IMR-90 (cell line): Measurements from ENCODE around the gene C1orf141. TPM values are rescaled to one million over a fixed set of nuclear protein-coding genes. Genes with fewer than 3 reads are reported as not detected.
A peak's percentile ranks its signal among the peaks of the same experiment; 100 is the strongest.

ENCODE experiments used
- ATAC-seq: fragments of 200-7000 bp; cut with Tn5 transposase; 2 replicates; pipeline ENCODE4 v1.9.1; 2020; ENCODE audit warnings: low read depth, mild to moderate bottlenecking, moderate library complexity
- BruUV-seq: library from RNA; stranded (reverse); fragments of 400-500 nt; replicated peaks from 2 replicates; lab custom pipeline; 2021; lab: Mats Ljungman, UMichigan
- CTCF ChIA-PET: fragments of 300-600 bp; formaldehyde crosslinking; extraction: SDS; loops from one replicate; lab custom pipeline; 2021; ENCODE audit warnings: antibody characterized with exemption; lab: Yijun Ruan, JAX
- POLR2A ChIA-PET: fragments of 300-600 bp; sonication (Branson Sonifier 250); formaldehyde crosslinking; loops from one replicate; lab custom pipeline; 2022; ENCODE audit warnings: antibody characterized with exemption; ENCODE audit not compliant: unreplicated experiment; lab: Charles Lee
- DNase-seq: peaks from one replicate; pipeline ENCODE4 v3.0.0; 2013
- H2AFZ ChIP-seq: replicated peaks from 2 replicates; pipeline ENCODE3; 2013; ENCODE audit warnings: low read length, mild to moderate bottlenecking; ENCODE audit not compliant: poor library complexity
- H2AK5ac ChIP-seq: 2 replicates; pipeline ENCODE4 v1.6.1; 2013; ENCODE audit warnings: low read depth, low read length, inconsistent platforms
- H2AK9ac ChIP-seq: replicated peaks from 2 replicates; pipeline ENCODE3; 2013; ENCODE audit warnings: mild to moderate bottlenecking, low read depth, low read length, moderate library complexity; ENCODE audit not compliant: poor library complexity
- H2BK120ac ChIP-seq: 2 replicates; pipeline ENCODE4 v1.6.1; 2013; ENCODE audit warnings: low read depth, low read length, inconsistent platforms
- H2BK15ac ChIP-seq: 3 replicates; pipeline ENCODE4 v1.6.1; 2013; ENCODE audit warnings: low read depth, low read length, inconsistent platforms
- H2BK20ac ChIP-seq: 2 replicates; pipeline ENCODE4 v1.6.1; 2013; ENCODE audit warnings: low read depth, mild to moderate bottlenecking, inconsistent platforms, low read length, moderate library complexity
- H2BK5ac ChIP-seq: 2 replicates; pipeline ENCODE4 v1.6.1; 2013; ENCODE audit warnings: mild to moderate bottlenecking, low read depth, low read length, inconsistent platforms; ENCODE audit not compliant: poor library complexity, severe bottlenecking
- H3K14ac ChIP-seq: replicated peaks from 2 replicates; pipeline ENCODE4 v1.6.1; 2013; ENCODE audit warnings: low read depth, low read length, inconsistent platforms
- H3K18ac ChIP-seq: 2 replicates; pipeline ENCODE4 v1.6.1; 2013; ENCODE audit warnings: low read depth, low read length, control low read depth
- H3K23ac ChIP-seq: 2 replicates; pipeline ENCODE4 v1.6.1; 2013; ENCODE audit warnings: low read depth, low read length, inconsistent platforms
- H3K27ac ChIP-seq: 2 replicates; pipeline ENCODE4 v1.5.1; 2013; ENCODE audit warnings: mild to moderate bottlenecking, control low read depth, low read length; ENCODE audit not compliant: insufficient read depth
- H3K27me3 ChIP-seq: 2 replicates; pipeline ENCODE4 v1.6.1; 2013; ENCODE audit warnings: low read length; ENCODE audit not compliant: control insufficient read depth, insufficient read depth
- H3K36me3 ChIP-seq: 2 replicates; pipeline ENCODE4 v1.6.1; 2013; ENCODE audit warnings: low read length, mixed read lengths; ENCODE audit not compliant: control insufficient read depth, insufficient read depth
- H3K4ac ChIP-seq: 2 replicates; pipeline ENCODE4 v1.6.1; 2013; ENCODE audit warnings: low read depth, low read length, inconsistent platforms
- H3K4me1 ChIP-seq: 2 replicates; pipeline ENCODE4 v1.6.1; 2013; ENCODE audit warnings: low read length, mixed read lengths; ENCODE audit not compliant: control insufficient read depth, insufficient read depth
- H3K4me2 ChIP-seq: 2 replicates; pipeline ENCODE4 v1.6.1; 2013; ENCODE audit warnings: low read depth, mild to moderate bottlenecking, control low read depth, low read length, moderate library complexity
- H3K4me3 ChIP-seq: 2 replicates; pipeline ENCODE4 v1.5.1; 2013; ENCODE audit warnings: low read depth, mild to moderate bottlenecking, control low read depth, low read length, moderate library complexity; ENCODE audit not compliant: insufficient read depth
- H3K56ac ChIP-seq: 2 replicates; pipeline ENCODE4 v1.6.1; 2013; ENCODE audit warnings: low read length, inconsistent platforms; ENCODE audit not compliant: insufficient read depth; ENCODE audit errors: extremely low read depth
- H3K79me1 ChIP-seq, 2 experiments: 2 replicates each; pipeline ENCODE4 v1.6.1; 2013; ENCODE audit warnings: low read length in 2 of 2, inconsistent platforms in 1 of 2, low read depth in 1 of 2
- H3K9ac ChIP-seq: 2 replicates; pipeline ENCODE4 v1.6.1; 2013; ENCODE audit warnings: low read depth, low read length, control low read depth
- H3K9me1 ChIP-seq: 2 replicates; pipeline ENCODE4 v1.6.1; 2013; ENCODE audit warnings: low read length, inconsistent platforms; ENCODE audit not compliant: insufficient read depth
- H3K9me3 ChIP-seq: 2 replicates; pipeline ENCODE4 v1.6.1; 2013; ENCODE audit warnings: low read length; ENCODE audit not compliant: control insufficient read depth, insufficient read depth
- H4K20me1 ChIP-seq: 2 replicates; pipeline ENCODE4 v1.6.1; 2013; ENCODE audit warnings: low read length, inconsistent platforms; ENCODE audit not compliant: insufficient read depth
- H4K5ac ChIP-seq: 2 replicates; pipeline ENCODE4 v1.6.1; 2013; ENCODE audit warnings: mild to moderate bottlenecking, low read depth, low read length, control low read depth
- H4K8ac ChIP-seq, 2 experiments: 2 replicates each; pipeline ENCODE4 v1.6.1; 2013; ENCODE audit warnings: low read depth in 2 of 2, low read length in 2 of 2, control low read depth in 1 of 2, inconsistent platforms in 1 of 2
- H4K91ac ChIP-seq: 2 replicates; pipeline ENCODE4 v1.6.1; 2013; ENCODE audit warnings: low read depth, low read length, inconsistent platforms; ENCODE audit not compliant: insufficient read depth
- BHLHE40 ChIP-seq: fragments of 150-350 bp; IDR thresholded peaks from 2 replicates; pipeline ENCODE4 v1.6.1; 2016; ENCODE audit warnings: mild to moderate bottlenecking, low read depth, low read length
- CEBPB ChIP-seq: IDR thresholded peaks from 2 replicates; pipeline ENCODE4 v1.6.1; 2012; ENCODE audit warnings: low read depth, low read length, improper control_type of control experiment
- ELK1 ChIP-seq: fragments of 150-350 bp; IDR thresholded peaks from 2 replicates; pipeline ENCODE4 v1.6.1; 2016; ENCODE audit warnings: low read depth, mild to moderate bottlenecking, low read length, moderate library complexity, borderline replicate concordance
- FOS ChIP-seq: fragments of 150-350 bp; IDR thresholded peaks from 2 replicates; pipeline ENCODE4 v1.6.1; 2016; ENCODE audit warnings: low read depth, low read length
- MAFK ChIP-seq: IDR thresholded peaks from 2 replicates; pipeline ENCODE4 v1.6.1; 2012; ENCODE audit warnings: low read depth, low read length, improper control_type of control experiment
- MAZ ChIP-seq: IDR thresholded peaks from 2 replicates; pipeline ENCODE4 v1.6.1; 2012; ENCODE audit warnings: low read depth, mild to moderate bottlenecking, low read length, improper control_type of control experiment, moderate library complexity, borderline replicate concordance
- MXI1 ChIP-seq: IDR thresholded peaks from 2 replicates; pipeline ENCODE4 v1.6.1; 2012; ENCODE audit warnings: low read depth, mild to moderate bottlenecking, low read length, moderate library complexity, borderline replicate concordance
- POLR2A ChIP-seq: IDR thresholded peaks from 2 replicates; pipeline ENCODE4 v1.6.1; 2012; ENCODE audit warnings: mild to moderate bottlenecking, low read depth, low read length
- RAD21 ChIP-seq: IDR thresholded peaks from 2 replicates; pipeline ENCODE4 v1.6.1; 2012; ENCODE audit warnings: low read length, improper control_type of control experiment
- RCOR1 ChIP-seq: IDR thresholded peaks from 2 replicates; pipeline ENCODE4 v1.6.1; 2012; ENCODE audit warnings: mild to moderate bottlenecking, low read length, improper control_type of control experiment; ENCODE audit not compliant: insufficient replicate concordance
- RFX5 ChIP-seq: IDR thresholded peaks from 2 replicates; pipeline ENCODE4 v1.8.0; 2012; ENCODE audit warnings: low read depth, mild to moderate bottlenecking, low read length, moderate library complexity
- WGBS, 2 experiments: methylation state at CpG; one replicate each; pipeline versions ENCODE4 v1.1.5 to v1.1.7; 2013; ENCODE audit warnings: missing lambda C conversion rate in 2 of 2; ENCODE audit not compliant: insufficient read length in 1 of 2; ENCODE audit errors: extremely low coverage in 2 of 2; 5-methylcytosine and 5-hydroxymethylcytosine counted together
- dilution Hi-C: fragments of 300-500 bp; cut with HindIII; formaldehyde crosslinking; loops from one replicate; pipeline ENCODE4 v1.14.3; 2018; ENCODE audit warnings: low sequenced_read_pairs; ENCODE audit not compliant: unreplicated experiment
- in situ Hi-C: fragments of 300-500 bp; cut with MboI; formaldehyde crosslinking; loops from 3 replicates; pipeline ENCODE4 v1.14.3; 2019; ENCODE audit warnings: low sequenced_read_pairs, inconsistent platforms, mixed read lengths
- intact Hi-C: fragments of 100-400 bp; cut with micrococcal nuclease; formaldehyde crosslinking; loops from 2 replicates; pipeline ENCODE4 v1.10.0; 2022
- polyA plus RNA-seq, 3 experiments: library from polyadenylated mRNA; depleted of rRNA; stranded (reverse); fragments of >200 nt; gene quantifications; 2 replicates each; pipeline ENCODE4 v1.2.3, GENCODE V29; 2012; ENCODE audit warnings: low replicate concordance in 1 of 3
- total RNA-seq: library from RNA; depleted of rRNA; stranded (reverse); fragments of >200 nt; gene quantifications from 2 replicates; pipeline ENCODE4 v1.2.3, GENCODE V29; 2012

C1orf141 gene
- total and polyA plus RNA-seq, 2 of the 4 experiments (the other 2 are of a cell fraction) = not detected

- H3K79me1 ChIP-seq = peaks cover 14 to 32% of the 10 kb centered on the region in 2 experiments
- WGBS, 2 experiments = 0% methylated on average over 21 of the region's 73 CpGs; no CpG with 5 or more reads in 1 of the 2 experiments
- H2BK5ac ChIP-seq = peak within 1 kb of the TSS; percentile 92
- peak within 1 kb of the TSS; percentile 94 for H3K18ac ChIP-seq
- in situ Hi-C loops = no loop called here
- TF ChIP-seq FOS (no peak), RAD21 (no peak), POLR2A (peak; percentile 82), BHLHE40 (no peak), MAFK (no peak), MXI1 (peak; percentile 16; the same call in 1 of the 2 replicates), RCOR1 (no peak), MAZ (no peak), CEBPB (peak; percentile 88), RFX5 (no peak), ELK1 (no peak)
- peak within 1 kb of the TSS; percentile 90 for H3K27ac ChIP-seq
- no peaks in the 10 kb centered on the region for H4K20me1 ChIP-seq
- H3K27me3 ChIP-seq = no peaks in the 10 kb centered on the region
- peak within 1 kb of the TSS; percentile 87 for H2AK9ac ChIP-seq
- BruUV-seq = no TSS peak
- peak within 1 kb of the TSS; percentile 90 for H2BK120ac ChIP-seq
- peak within 1 kb of the TSS; percentile 66; the same call in 1 of the 3 replicates for H2BK15ac ChIP-seq
- peak within 1 kb of the TSS; percentile 99 for H3K4me2 ChIP-seq
- H3K4ac ChIP-seq = peak within 1 kb of the TSS; percentile 95
- H3K36me3 ChIP-seq = no peaks in the 10 kb centered on the region
- peak within 1 kb of the TSS; percentile 93 for H3K9ac ChIP-seq
- peak within 1 kb of the TSS; percentile 98 for H2AFZ ChIP-seq
- ATAC-seq = peak; percentile 74
- ChIA-PET CTCF (interaction anchor here (0.8 to 1.4 kb wide), 2 partner anchors 58 to 95 kb away, joined by 4 read pairs; no protein-coding TSS in a partner anchor), POLR2A (interaction anchor here (1.1 kb wide), 1 partner anchor 15 kb away, joined by 3 read pairs; no protein-coding TSS in a partner anchor)
- H3K9me3 ChIP-seq = no peaks in the 10 kb centered on the region
- peak within 1 kb of the TSS; percentile 93 for H3K4me3 ChIP-seq
- H4K91ac ChIP-seq = peak within 1 kb of the TSS; percentile 92
- peak within 1 kb of the TSS; percentile 93 for H3K14ac ChIP-seq
- H2AK5ac ChIP-seq = peak within 1 kb of the TSS; percentile 63
- peaks cover 10% of the 10 kb centered on the region for H3K9me1 ChIP-seq
- H3K4me1 ChIP-seq = peaks cover 8% of the 10 kb centered on the region
- H3K56ac ChIP-seq = peak within 1 kb of the TSS; percentile 95
- peak within 1 kb of the TSS; percentile 54 for H2BK20ac ChIP-seq
- peak; percentile 53 for DNase-seq
- intact Hi-C loops = loop anchor here (1.0 to 5.0 kb wide), 2 partner anchors 95 to 158 kb away; no protein-coding TSS in a partner anchor
- H3K23ac ChIP-seq = peak within 1 kb of the TSS; percentile 90
- dilution Hi-C loops = no loop called here
- H4K5ac ChIP-seq = peak within 1 kb of the TSS; percentile 92
- peak within 1 kb of the TSS; percentile 76 to 99; a peak in 3 of 4 replicates for H4K8ac ChIP-seq
Observed at GRCh38 chr1:67053785-67054772, 80.7 kb downstream of the C1orf141 start, which contains the start of gene SLC35D1. TSS of gene SLC35D1 (minus strand) at chr1:67054148. CDS start at chr1:67054013, 135 bp downstream.
